ENCODE data around the gene SOBP. TPM values are rescaled to one million over a fixed set of nuclear protein-coding genes. Genes with fewer than 3 reads are reported as not detected.

SOBP gene
- total RNA-seq, 6 donors from 2014 or later = 4.4 to 25.1 (median 12.4) TPM

DNA sequence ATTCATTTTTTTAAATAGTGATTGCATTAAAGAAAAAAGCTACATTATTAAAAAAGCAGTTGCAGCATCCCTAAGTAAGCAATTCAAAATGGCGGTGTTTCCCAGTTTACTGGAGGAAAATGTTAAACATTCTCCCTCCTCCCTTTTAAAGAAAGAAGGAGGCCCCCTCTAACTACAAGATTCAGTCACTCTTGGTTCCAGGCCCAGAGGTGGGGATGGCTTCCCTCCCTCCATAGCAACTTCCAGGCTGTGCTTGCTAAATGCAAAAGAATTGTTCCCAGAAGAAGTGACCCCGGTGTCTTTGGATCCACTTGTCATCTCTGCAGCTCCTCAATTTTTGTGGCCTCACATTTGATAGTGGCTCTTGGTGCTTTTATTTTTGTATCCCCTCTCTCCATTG, 165.9 kb downstream of the SOBP start:
- DNase-seq = no peak
- H3K4me3 ChIP-seq = no peak overlapping the region
- 90 to 93% methylated on average over 2 of the region's 2 CpGs for WGBS, 2 donors
- TF ChIP-seq EP300 (IDR thresholded peaks at IDR 0.05) (no peak), POLR2A (IDR thresholded peaks at IDR 0.05) (no peak), POLR2AphosphoS5 (IDR thresholded peaks at IDR 0.05) (no peak)
- TF ChIP-seq, protein P1, sequence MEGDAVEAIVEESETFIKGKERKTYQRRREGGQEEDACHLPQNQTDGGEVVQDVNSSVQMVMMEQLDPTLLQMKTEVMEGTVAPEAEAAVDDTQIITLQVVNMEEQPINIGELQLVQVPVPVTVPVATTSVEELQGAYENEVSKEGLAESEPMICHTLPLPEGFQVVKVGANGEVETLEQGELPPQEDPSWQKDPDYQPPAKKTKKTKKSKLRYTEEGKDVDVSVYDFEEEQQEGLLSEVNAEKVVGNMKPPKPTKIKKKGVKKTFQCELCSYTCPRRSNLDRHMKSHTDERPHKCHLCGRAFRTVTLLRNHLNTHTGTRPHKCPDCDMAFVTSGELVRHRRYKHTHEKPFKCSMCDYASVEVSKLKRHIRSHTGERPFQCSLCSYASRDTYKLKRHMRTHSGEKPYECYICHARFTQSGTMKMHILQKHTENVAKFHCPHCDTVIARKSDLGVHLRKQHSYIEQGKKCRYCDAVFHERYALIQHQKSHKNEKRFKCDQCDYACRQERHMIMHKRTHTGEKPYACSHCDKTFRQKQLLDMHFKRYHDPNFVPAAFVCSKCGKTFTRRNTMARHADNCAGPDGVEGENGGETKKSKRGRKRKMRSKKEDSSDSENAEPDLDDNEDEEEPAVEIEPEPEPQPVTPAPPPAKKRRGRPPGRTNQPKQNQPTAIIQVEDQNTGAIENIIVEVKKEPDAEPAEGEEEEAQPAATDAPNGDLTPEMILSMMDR (IDR thresholded peaks at IDR 0.05) = no peak
- H3K9me3 ChIP-seq = no peaks in the 10 kb centered on the region
- H3K36me3 ChIP-seq = no peaks in the 10 kb centered on the region
- H3K27me3 ChIP-seq = no peaks in the 10 kb centered on the region
- ATAC-seq (ENCODE audit: low FRiP score in 2 of 2) = no peak
- H3K27ac ChIP-seq = no peak overlapping the region
- peaks cover 14 to 23% (median 18%) of the 10 kb centered on the region in 4 donors for H3K4me1 ChIP-seq

DNA sequence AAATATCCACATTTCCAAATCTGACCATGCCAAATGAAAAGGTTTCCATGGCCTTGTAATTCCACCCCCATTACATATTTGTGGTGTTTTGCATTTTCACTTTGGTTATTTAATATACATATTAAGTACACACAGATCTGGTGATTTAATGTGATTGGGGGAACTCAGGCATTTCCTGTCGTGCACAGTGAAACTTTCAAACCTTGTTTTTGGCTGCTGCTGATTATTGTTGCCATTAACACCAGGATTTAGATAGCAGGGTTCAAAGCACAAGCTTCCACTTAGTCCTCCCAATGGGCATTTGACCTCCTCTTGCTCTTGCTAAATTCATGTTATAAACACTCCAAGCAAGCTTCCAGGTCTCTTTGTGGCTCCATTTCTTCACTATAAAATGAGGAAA, 166.5 kb downstream of the SOBP start:
- ATAC-seq (ENCODE audit: low FRiP score in 2 of 2) (no peak), DNase-seq (no peak)
- TF ChIP-seq EP300 (IDR thresholded peaks at IDR 0.05) (no peak), POLR2A (IDR thresholded peaks at IDR 0.05) (no peak), POLR2AphosphoS5 (IDR thresholded peaks at IDR 0.05) (no peak)
- TF ChIP-seq, protein P1 (IDR thresholded peaks at IDR 0.05) = no peak

DNA sequence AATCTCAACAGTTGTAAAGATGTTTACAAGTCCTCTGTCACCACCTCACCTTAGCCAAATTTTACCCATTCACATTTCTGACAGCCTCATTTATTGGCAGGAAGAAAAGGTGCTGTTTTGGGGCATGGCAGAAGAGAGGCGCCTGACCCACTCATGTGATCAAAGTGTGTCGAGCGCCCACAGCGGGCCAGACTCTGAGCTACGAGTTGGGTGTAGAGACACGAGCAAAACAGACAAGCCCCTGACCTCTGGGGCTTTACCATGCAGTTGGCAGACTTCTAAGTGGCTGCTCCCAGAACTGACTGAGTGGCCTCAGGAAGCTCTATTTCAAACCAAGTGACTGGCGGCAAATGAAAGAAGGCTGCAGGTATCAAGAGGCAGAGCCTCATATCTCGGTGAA, 167.0 kb downstream of the SOBP start:
- ATAC-seq (ENCODE audit: low FRiP score in 2 of 2) (peak in 1 of 2 donors; percentile 20), DNase-seq (no peak)
- H3K4me1 ChIP-seq = peaks cover 14 to 23% (median 18%) of the 10 kb centered on the region in 4 donors
- H3K36me3 ChIP-seq = no peaks in the 10 kb centered on the region
- WGBS, 2 donors = 63 to 79% methylated on average over 5 to 8 of the region's 8 CpGs
- no peak overlapping the region for H3K4me3 ChIP-seq
- no peaks in the 10 kb centered on the region for H3K27me3 ChIP-seq
- peak overlapping the region in 1 of 4 donors; percentile 54 for H3K27ac ChIP-seq
- TF ChIP-seq, protein P1 (IDR thresholded peaks at IDR 0.05) = no peak
- no peak for TF ChIP-seq POLR2AphosphoS5 (IDR thresholded peaks at IDR 0.05)
- no peak for TF ChIP-seq EP300 (IDR thresholded peaks at IDR 0.05)
- TF ChIP-seq POLR2A (IDR thresholded peaks at IDR 0.05) = no peak
- no peaks in the 10 kb centered on the region for H3K9me3 ChIP-seq

More for the DNA sequence above, 166.5 kb downstream of the SOBP start:
- 50 to 65% methylated on average over 1 of the region's 1 CpG for WGBS, 2 donors
- H3K9me3 ChIP-seq = no peaks in the 10 kb centered on the region
- peaks cover 14 to 23% (median 18%) of the 10 kb centered on the region in 4 donors for H3K4me1 ChIP-seq
- no peaks in the 10 kb centered on the region for H3K27me3 ChIP-seq
- peak overlapping the region in 1 of 4 donors; percentile 54 for H3K27ac ChIP-seq
- H3K4me3 ChIP-seq = no peak overlapping the region
- no peaks in the 10 kb centered on the region for H3K36me3 ChIP-seq

DNA sequence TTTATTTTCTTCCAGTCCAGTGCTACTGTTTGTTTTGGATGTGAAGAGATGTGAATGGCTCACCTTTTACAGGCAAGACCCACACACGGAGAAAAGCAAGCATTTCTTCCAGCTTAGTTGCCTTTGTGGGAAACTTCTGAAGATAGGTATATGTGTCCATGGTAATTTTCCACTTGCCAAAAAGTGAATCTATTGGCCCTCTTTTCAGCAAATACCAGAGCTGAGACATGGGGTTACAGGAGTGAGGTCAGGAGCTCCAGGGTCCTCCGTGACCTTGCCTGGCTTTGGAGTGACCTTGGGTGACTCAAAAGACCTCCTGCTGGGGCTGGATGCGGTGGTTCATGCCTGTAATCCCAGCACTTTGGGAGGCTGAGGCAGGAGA, 167.4 kb downstream of the SOBP start:
- ATAC-seq (ENCODE audit: low FRiP score in 2 of 2) = no peak
- Histone ChIP-seq H3K4me3 (peak overlapping the region in 2 of 4 donors; percentile 16 to 21), H3K36me3 (no peaks in the 10 kb centered on the region), H3K9me3 (no peaks in the 10 kb centered on the region), H3K27ac (peak overlapping the region in 2 of 4 donors; percentile 54 to 72), H3K27me3 (no peaks in the 10 kb centered on the region), H3K4me1 (peaks cover 14 to 23% (median 18%) of the 10 kb centered on the region in 4 donors)
- TF ChIP-seq EP300 (IDR thresholded peaks at IDR 0.05) = no peak
- no peak for TF ChIP-seq POLR2A (IDR thresholded peaks at IDR 0.05)
- TF ChIP-seq POLR2AphosphoS5 (IDR thresholded peaks at IDR 0.05) = no peak
- TF ChIP-seq, protein P1 (IDR thresholded peaks at IDR 0.05) = no peak
- 84 to 88% methylated on average over 3 of the region's 3 CpGs for WGBS, 2 donors
- no peak for DNase-seq

Data from upper lobe of left lung (tissue), 6 donors.